H1 (cell line): ENCODE measurements around the gene RPUSD1. TPM values are rescaled to one million over a fixed set of nuclear protein-coding genes. Genes with fewer than 3 reads are reported as not detected.

ENCODE experiments used
- CTCF ChIA-PET: fragments of 300-600 bp; sonication (Branson Sonifier 250); formaldehyde crosslinking; loops from one replicate; lab custom pipeline; 2021; ENCODE audit not compliant: partially characterized antibody; lab: Charles Lee
- POLR2A ChIA-PET: fragments of 300-600 bp; sonication (Branson Sonifier 250); formaldehyde crosslinking; loops from one replicate; lab custom pipeline; 2021; ENCODE audit warnings: inconsistent platforms; ENCODE audit not compliant: partially characterized antibody; lab: Charles Lee
- DNase-seq, 2 experiments: peaks; one replicate each; pipeline versions ENCODE4 v3.0.0 to v3.0.0-alpha.2; 2010 to 2022; ENCODE audit warnings: low spot score in 2 of 2, low read depth in 1 of 2, mixed read lengths in 1 of 2
- FAIRE-seq: peaks from 2 replicates; lab custom pipeline; 2011; peaks lifted over from hg19 to GRCh38; lab: Jason Lieb, UNC
- H2AFZ ChIP-seq: 2 replicates; pipeline ENCODE4 v1.8.1; 2012; ENCODE audit warnings: low read length, inconsistent platforms
- H2AK5ac ChIP-seq: 2 replicates; pipeline ENCODE4 v1.6.1; 2013; ENCODE audit warnings: low read depth, low read length
- H2BK120ac ChIP-seq: replicated peaks from 2 replicates; pipeline ENCODE3; 2013; ENCODE audit warnings: low read depth, low read length, inconsistent platforms
- H2BK12ac ChIP-seq: 2 replicates; pipeline ENCODE4 v1.6.1; 2013; ENCODE audit warnings: low read depth, low read length
- H2BK15ac ChIP-seq: 2 replicates; pipeline ENCODE4 v1.6.1; 2013; ENCODE audit warnings: low read length
- H2BK20ac ChIP-seq: 2 replicates; pipeline ENCODE4 v1.6.1; 2013; ENCODE audit warnings: low read length
- H2BK5ac ChIP-seq: 2 replicates; pipeline ENCODE4 v1.6.1; 2013; ENCODE audit warnings: low read depth, low read length
- H3K14ac ChIP-seq: 2 replicates; pipeline ENCODE4 v1.6.1; 2013; ENCODE audit warnings: inconsistent platforms; ENCODE audit not compliant: insufficient read length
- H3K18ac ChIP-seq: 2 replicates; pipeline ENCODE4 v1.6.1; 2013; ENCODE audit warnings: low read length; ENCODE audit errors: extremely low read depth
- H3K23ac ChIP-seq: 2 replicates; pipeline ENCODE4 v1.6.1; 2013; ENCODE audit warnings: inconsistent platforms; ENCODE audit not compliant: insufficient read length
- H3K23me2 ChIP-seq: 2 replicates; pipeline ENCODE4 v1.6.1; 2013; ENCODE audit warnings: low read depth, low read length
- H3K27ac ChIP-seq: 2 replicates; pipeline ENCODE4 v1.6.1; 2011; ENCODE audit warnings: low read depth, low read length, inconsistent platforms
- H3K27me3 ChIP-seq, 4 experiments: replicated peaks in 1 of 4; 1 replicate in 1 of 4; 2 replicates in 3 of 4; pipeline versions ENCODE4 v1.6.1 to v1.8.1; 2011 to 2013; ENCODE audit warnings: low read length in 3 of 4, mild to moderate bottlenecking in 3 of 4, inconsistent platforms in 2 of 4, mixed read lengths in 2 of 4, moderate library complexity in 1 of 4; ENCODE audit not compliant: control insufficient read depth in 3 of 4, insufficient read depth in 3 of 4; ENCODE audit errors: extremely low read depth in 1 of 4
- H3K36me3 ChIP-seq, 4 experiments: 2 replicates each; pipeline versions ENCODE4 v1.6.1 to v1.8.1; 2011 to 2013; ENCODE audit warnings: mild to moderate bottlenecking in 4 of 4, low read length in 3 of 4, moderate library complexity in 2 of 4, control low read depth in 1 of 4, inconsistent platforms in 1 of 4; ENCODE audit not compliant: insufficient read depth in 4 of 4, control insufficient read depth in 2 of 4
- H3K4ac ChIP-seq: replicated peaks from 2 replicates; pipeline ENCODE3; 2013; ENCODE audit warnings: low read length, low read depth, mixed read lengths, inconsistent platforms; ENCODE audit not compliant: insufficient read length
- H3K4me1 ChIP-seq, 4 experiments: replicated peaks in 1 of 4; 1 replicate in 1 of 4; 2 replicates in 3 of 4; pipeline versions ENCODE4 v1.6.1 to v1.8.1; 2011 to 2013; ENCODE audit warnings: low read length in 3 of 4, inconsistent platforms in 2 of 4, mixed read lengths in 1 of 4; ENCODE audit not compliant: insufficient read depth in 4 of 4, control insufficient read depth in 3 of 4
- H3K4me2 ChIP-seq, 2 experiments: 2 replicates each; pipeline versions ENCODE4 v1.6.1 to v1.8.1; 2011 to 2013; ENCODE audit warnings: low read depth in 2 of 2, low read length in 2 of 2, control low read depth in 1 of 2, inconsistent platforms in 1 of 2, mild to moderate bottlenecking in 1 of 2; ENCODE audit not compliant: insufficient read depth in 1 of 2
- H3K4me3 ChIP-seq, 4 experiments: fragments of 200-600, 300-600 bp in 1 of 4; sonication (generic), shearing (Covaris generic), sonication (Bioruptor Twin) in 1 of 4; 2 replicates each; pipeline versions ENCODE4 v1.5.1 to v1.8.1; 2011 to 2016; ENCODE audit warnings: low read length in 4 of 4, low read depth in 3 of 4, control low read depth in 2 of 4, inconsistent platforms in 2 of 4, mild to moderate bottlenecking in 2 of 4, mixed read lengths in 1 of 4, moderate library complexity in 1 of 4; ENCODE audit not compliant: insufficient read depth in 2 of 4; ENCODE audit errors: extremely low read depth in 1 of 4
- H3K56ac ChIP-seq: replicated peaks from 2 replicates; pipeline ENCODE3; 2013; ENCODE audit warnings: low read depth, mild to moderate bottlenecking, mixed read lengths, low read length, inconsistent platforms; ENCODE audit not compliant: insufficient read length
- H3K79me1 ChIP-seq: 2 replicates; pipeline ENCODE4 v1.6.1; 2013; ENCODE audit warnings: low read depth, low read length, control low read depth
- H3K79me2 ChIP-seq, 2 experiments: 2 replicates each; pipeline versions ENCODE4 v1.6.1 to v1.8.1; 2012 to 2013; ENCODE audit warnings: low read length in 2 of 2, mild to moderate bottlenecking in 2 of 2, inconsistent platforms in 1 of 2; ENCODE audit not compliant: insufficient read depth in 2 of 2, control insufficient read depth in 1 of 2
- H3K9ac ChIP-seq, 4 experiments: replicated peaks in 1 of 4; 1 replicate in 1 of 4; 2 replicates in 3 of 4; pipeline versions ENCODE4 v1.6.1 to v1.8.1; 2011 to 2013; ENCODE audit warnings: low read depth in 3 of 4, low read length in 3 of 4, control low read depth in 2 of 4, mild to moderate bottlenecking in 2 of 4, moderate library complexity in 2 of 4, inconsistent platforms in 1 of 4; ENCODE audit errors: extremely low read depth in 1 of 4
- H3K9me3 ChIP-seq, 2 experiments: 2 replicates each; pipeline versions ENCODE4 v1.6.1 to v1.8.1; 2012 to 2013; ENCODE audit warnings: mild to moderate bottlenecking in 2 of 2, moderate library complexity in 2 of 2, control low read depth in 1 of 2, inconsistent platforms in 1 of 2, low read depth in 1 of 2, low read length in 1 of 2, mixed read lengths in 1 of 2; ENCODE audit not compliant: insufficient read depth in 2 of 2
- H4K20me1 ChIP-seq, 2 experiments: replicated peaks in 1 of 2; 2 replicates each; pipeline versions ENCODE3 to v1.8.1; 2011 to 2013; ENCODE audit warnings: inconsistent platforms in 2 of 2, low read length in 2 of 2, mild to moderate bottlenecking in 1 of 2; ENCODE audit not compliant: insufficient read depth in 2 of 2, control insufficient read depth in 1 of 2
- H4K5ac ChIP-seq: 2 replicates; pipeline ENCODE4 v1.6.1; 2013; ENCODE audit warnings: low read length, low read depth, mixed read lengths, inconsistent platforms; ENCODE audit not compliant: insufficient read length
- H4K8ac ChIP-seq: 2 replicates; pipeline ENCODE4 v1.8.0; 2013; ENCODE audit warnings: mild to moderate bottlenecking, moderate library complexity, low read length, inconsistent platforms; ENCODE audit not compliant: insufficient read depth; ENCODE audit errors: extremely low read depth
- H4K91ac ChIP-seq: replicated peaks from 2 replicates; pipeline ENCODE3; 2013; ENCODE audit warnings: low read length, mixed read lengths, inconsistent platforms; ENCODE audit not compliant: insufficient read length
- EZH2 ChIP-seq: fragments of 200-600 bp; sonication (generic); IDR thresholded peaks from 2 replicates; pipeline ENCODE4 v1.7.1; 2012; ENCODE audit warnings: low read depth, mild to moderate bottlenecking, moderate library complexity, low read length, inconsistent platforms; ENCODE audit not compliant: severe bottlenecking
- JUN ChIP-seq: IDR thresholded peaks from 2 replicates; pipeline ENCODE4 v1.6.1; 2011; ENCODE audit warnings: low read depth, mild to moderate bottlenecking, improper control_type of control experiment, low read length
- KDM1A ChIP-seq: fragments of 200-600, 300-600 bp; sonication (generic); IDR thresholded peaks from 2 replicates; pipeline ENCODE4 v1.7.1; 2016; ENCODE audit warnings: mild to moderate bottlenecking, low read length, borderline replicate concordance
- TAF7 ChIP-seq: optimal IDR thresholded peaks from 2 replicates; pipeline ENCODE3; 2011; ENCODE audit warnings: low read depth, mild to moderate bottlenecking, inconsistent platforms, low read length, moderate library complexity, borderline replicate concordance
- WGBS, 2 experiments: shearing (Covaris generic) in 1 of 2; methylation state at CpG; one replicate each; pipeline versions ENCODE4 v1.1.6 to v1.1.7; 2013 to 2015; ENCODE audit warnings: low lambda C conversion rate in 2 of 2, mixed read lengths in 2 of 2, inconsistent platforms in 1 of 2, low coverage in 1 of 2, missing lambda C conversion rate in 1 of 2; ENCODE audit not compliant: insufficient replicate concordance in 2 of 2, insufficient coverage in 1 of 2, insufficient read length in 1 of 2; ENCODE audit errors: extremely low coverage in 1 of 2, missing lambda C conversion rate in 1 of 2; 5-methylcytosine and 5-hydroxymethylcytosine counted together
- polyA plus RNA-seq, 7 experiments: library from polyadenylated mRNA; depleted of rRNA in 3 of 7; stranded (reverse) in 5 of 7; unstranded in 2 of 7; fragments of >200 nt in 5 of 7; fragments of 200-250 nt in 2 of 7; gene quantifications; 1 replicate in 5 of 7; 2 replicates in 1 of 7; 4 replicates in 1 of 7; pipeline versions ENCODE4 v1.2.1 to v1.2.3, GENCODE V29; 2011 to 2013; ENCODE audit warnings: missing spikeins in 2 of 7, mixed read lengths in 2 of 7
- total RNA-seq: library from RNA; stranded (reverse); fragmentation: NEBNext Ultra II Directional; extraction: Animal tissue kit (Norgen Biotek cat#: 25700); gene quantifications from 2 replicates; pipeline ENCODE4 v1.2.1, GENCODE V29; 2021

Gene RPUSD1
- total and polyA plus RNA-seq, 2 of the 8 experiments (the other 6 are each of a cell fraction or from before 2014, with no cell fraction given), result 32.2 to 61.8 TPM

DNA sequence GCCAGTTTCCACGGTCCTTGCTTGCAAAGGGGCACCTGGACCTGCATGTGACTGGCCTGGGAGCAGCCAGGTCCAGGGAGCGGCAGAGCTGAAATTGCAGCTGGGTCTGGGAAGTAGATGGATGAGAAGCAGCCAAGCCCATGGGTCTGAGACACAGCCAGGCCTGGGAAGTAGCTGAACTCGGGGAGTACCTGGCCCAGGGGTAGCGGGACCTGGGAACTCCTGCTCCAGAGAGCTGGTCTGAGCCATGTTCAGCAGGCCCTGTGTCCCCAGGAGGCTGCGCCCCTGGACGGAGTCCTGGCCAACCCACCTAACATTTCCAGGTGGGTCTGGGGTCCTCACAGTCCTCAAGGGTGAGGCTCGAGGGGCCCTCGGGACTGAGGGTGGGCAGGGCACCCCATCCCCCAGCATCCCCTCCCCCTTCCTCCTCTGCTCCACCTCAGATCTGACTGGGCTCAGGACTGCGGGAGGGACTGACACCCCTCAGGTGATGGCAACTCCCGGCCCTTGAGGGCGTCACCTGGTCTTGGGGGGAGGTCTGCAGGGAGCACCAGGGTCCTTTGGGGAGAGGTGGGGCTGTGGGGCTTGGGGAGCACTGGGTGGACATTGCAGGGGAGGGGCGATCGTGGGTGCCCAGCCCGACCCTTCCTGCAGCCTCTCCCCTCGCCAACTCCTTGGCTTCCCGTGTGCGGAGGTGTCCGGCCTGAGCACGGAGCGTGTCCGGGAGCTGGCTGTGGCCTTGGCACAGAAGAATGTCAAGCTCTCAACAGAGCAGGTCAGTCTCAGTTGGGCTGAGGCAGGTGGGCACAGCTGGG, 24.6 kb downstream of the RPUSD1 start:
- H3K4me1 ChIP-seq, result peaks cover 0 to 6% (median 2%) of the 10 kb centered on the region in 4 experiments; a peak in 4 of 7 replicates
- ChIA-PET CTCF (interaction anchor here (0.5 to 5.0 kb wide), 7 partner anchors 14 to 184 kb away, joined by 3 to 38 read pairs (median 4); partner anchors contain the start of gene CIAO3), POLR2A (interaction anchor here (0.9 to 1.4 kb wide), 4 partner anchors 10 to 43 kb away, joined by 3 to 5 read pairs (median 4); partner anchors contain the start of gene ANTKMT)
- no peak overlapping the region for H3K4ac ChIP-seq
- peak overlapping the region; percentile 98 for H2BK15ac ChIP-seq
- H2BK20ac ChIP-seq, result no peak overlapping the region
- no peak overlapping the region for H3K23ac ChIP-seq
- no peaks in the 10 kb centered on the region; the same call in 1 of the 2 replicates for H3K23me2 ChIP-seq
- no peak overlapping the region for H4K91ac ChIP-seq
- peak overlapping the region; percentile 68 for H2BK5ac ChIP-seq
- no peak overlapping the region for H2BK120ac ChIP-seq
- H3K79me1 ChIP-seq, result no peaks in the 10 kb centered on the region
- H3K9ac ChIP-seq, result no peak overlapping the region
- H2BK12ac ChIP-seq, result peak overlapping the region; percentile 81; the same call in 1 of the 2 replicates
- H3K36me3 ChIP-seq, result no peaks in the 10 kb centered on the region
- no peak overlapping the region for H3K14ac ChIP-seq
- H4K20me1 ChIP-seq, result no peaks in the 10 kb centered on the region
- H3K27me3 ChIP-seq, result no peaks in the 10 kb centered on the region
- no peak overlapping the region for H3K4me2 ChIP-seq
- no peak overlapping the region for H4K5ac ChIP-seq
- no peak overlapping the region for H3K4me3 ChIP-seq
- 84% methylated on average over 14 of the region's 21 CpGs; no CpG with 5 or more reads in 1 of the 2 experiments for WGBS, 2 experiments
- peak overlapping the region; percentile 10; the same call in 1 of the 2 replicates for H2AK5ac ChIP-seq
- H3K79me2 ChIP-seq, result no peaks in the 10 kb centered on the region
- FAIRE-seq (no peak), DNase-seq (no peak)
- 0 out of 2 replicates have a peak overlapping the region, but pooled peaks have one; percentile 86 for H4K8ac ChIP-seq
- H3K56ac ChIP-seq, result no peak overlapping the region
- no peak overlapping the region for H3K27ac ChIP-seq
- no peak overlapping the region; the same call in 1 of the 2 replicates for H3K18ac ChIP-seq
- no peak overlapping the region for H2AFZ ChIP-seq
- H3K9me3 ChIP-seq, result no peaks in the 10 kb centered on the region
- TF ChIP-seq EZH2 (no peak), JUN (no peak), TAF7 (no peak), KDM1A (peak; percentile 52; the same call in 1 of the 2 replicates)
